Sigmoid colon (tissue), 4 donors: ENCODE measurements around the gene CMKLR1.

Source experiments
- CTCF ChIP-seq, 4 experiments: fragments of 450-650 bp in 3 of 4; fragments of 200-600 bp in 1 of 4; IDR thresholded peaks; one replicate each; pipeline ENCODE4 v1.5.1; 2016 to 2019; ENCODE audit warnings: antibody characterized with exemption in 4 of 4, mild to moderate bottlenecking in 3 of 4, moderate library complexity in 2 of 4
- EP300 ChIP-seq, 4 donors: sonication (generic); formaldehyde crosslinking; IDR thresholded peaks; one replicate each; pipeline ENCODE4 v1.6.1; 2017; ENCODE audit warnings: antibody characterized with exemption in 4 of 4
- POLR2A ChIP-seq, 2 donors: fragments of 450-650 bp; IDR thresholded peaks; one replicate each; pipeline ENCODE4 v1.6.1; 2016; ENCODE audit warnings: antibody characterized with exemption in 2 of 2, mild to moderate bottlenecking in 2 of 2, moderate library complexity in 2 of 2

GRCh38 chr12:108356835-108357806 lies 18.0 kb upstream of the CMKLR1 start:
- TF ChIP-seq CTCF (IDR thresholded peaks at IDR 0.05), result no peak
- TF ChIP-seq POLR2A (IDR thresholded peaks at IDR 0.05), result no peak
- no peak for TF ChIP-seq EP300 (IDR thresholded peaks at IDR 0.05)
